CD4-positive, alpha-beta T cell treated with Interferon alpha-2 for 1 hour (primary cell): Measurements from ENCODE around the gene ZMYND8.
A peak's percentile ranks its signal among the peaks of the same experiment; 100 is the strongest.

Experiments used
- DNase-seq, 2 donors: peaks; one replicate each; pipeline ENCODE4 v3.0.0-alpha.2; 2020 to 2022

Gene ZMYND8

DNA sequence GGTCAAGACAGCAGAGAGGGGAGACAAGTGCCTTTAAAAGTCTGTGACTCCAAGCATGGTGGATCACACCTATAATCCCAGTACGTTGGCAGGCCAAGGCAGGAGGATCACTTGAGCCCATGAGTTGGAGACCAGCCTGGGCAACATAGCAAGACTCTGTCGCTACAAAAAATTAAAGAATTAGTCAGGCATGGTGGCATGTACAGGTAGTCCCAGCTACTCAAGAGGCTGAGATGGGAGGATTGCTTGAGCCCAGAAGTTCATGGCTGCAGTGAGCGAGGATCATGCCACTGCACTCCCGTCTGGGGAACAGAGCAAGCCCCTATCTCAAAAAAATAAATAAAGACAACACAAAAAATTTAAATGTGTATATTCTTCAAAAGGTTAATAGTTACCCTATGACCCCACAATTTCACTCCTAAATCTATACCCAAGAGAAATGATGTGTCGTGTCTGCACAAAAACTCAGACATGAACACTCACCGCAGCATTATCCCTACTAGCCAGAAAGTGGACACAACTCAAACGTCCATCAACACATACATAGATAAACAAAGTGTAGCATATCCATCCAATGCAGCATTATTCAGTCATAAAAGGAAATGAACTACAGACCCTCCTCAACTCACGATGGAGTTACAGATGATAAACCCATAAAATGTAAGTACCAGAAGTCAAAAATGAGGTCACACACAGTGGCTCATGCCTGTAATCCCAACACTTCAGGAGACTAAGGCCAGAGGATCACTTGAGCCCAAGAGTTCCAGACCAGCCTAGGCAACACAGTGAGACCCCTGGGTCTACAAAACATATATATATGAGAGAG is 23.9 kb downstream of the ZMYND8 start:
- no peak for DNase-seq

DNA sequence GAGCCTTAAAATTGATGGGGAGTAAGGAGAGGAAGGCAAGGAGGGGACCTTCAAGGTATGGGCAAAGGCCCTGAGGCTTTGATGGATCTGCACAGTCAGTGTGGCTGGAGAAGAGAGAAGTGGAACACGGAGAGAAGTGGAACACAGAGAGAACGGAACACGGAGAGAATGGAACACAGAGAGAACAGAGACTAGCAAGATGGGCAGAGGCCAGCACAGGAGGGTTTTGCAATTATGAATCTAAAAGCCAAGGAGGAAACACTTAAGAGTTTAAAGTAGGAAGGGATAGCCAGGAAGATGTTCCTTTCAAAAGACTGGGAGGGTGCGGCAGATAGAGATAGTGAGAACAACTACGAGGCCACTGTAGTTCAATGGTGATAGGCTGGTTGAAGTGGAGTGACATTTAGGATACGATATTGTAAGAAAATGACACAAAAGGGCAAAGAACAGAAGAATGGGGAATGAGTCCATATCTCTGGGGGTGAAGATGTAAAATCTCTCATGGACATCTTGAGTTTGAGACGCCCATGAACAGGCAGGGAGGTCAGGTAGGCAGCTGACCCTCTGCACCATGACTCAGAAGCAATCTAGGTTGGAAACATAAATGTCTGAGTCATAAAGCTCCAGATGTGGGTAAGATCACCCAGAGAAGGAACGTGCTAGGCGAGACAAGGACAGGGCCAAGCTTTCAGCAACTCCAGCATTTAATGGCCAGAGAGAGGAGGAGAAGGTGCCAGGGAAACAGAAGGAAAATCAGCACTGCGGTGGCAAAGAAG is 25.4 kb downstream of the ZMYND8 start:
- DNase-seq = no peak

DNA sequence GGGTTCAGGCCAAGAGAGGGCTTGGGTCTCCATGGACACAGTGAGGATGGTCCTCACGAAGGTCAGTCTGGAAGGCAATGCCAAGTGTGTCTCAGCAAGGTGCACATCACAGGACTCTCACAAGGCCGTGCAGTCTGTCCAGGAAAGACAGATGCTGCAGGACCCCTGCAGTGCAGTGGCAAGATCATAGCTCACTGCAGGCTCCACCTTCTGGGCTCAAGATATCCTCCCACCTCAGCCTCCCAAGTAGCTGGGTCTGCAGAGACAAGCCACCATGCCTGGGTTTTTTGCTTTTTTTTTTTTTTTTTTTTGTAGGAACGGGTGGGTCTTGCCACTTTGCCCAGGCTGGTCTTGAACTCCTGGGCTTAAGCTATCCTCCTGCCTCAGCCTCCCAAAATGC is 26.4 kb downstream of the ZMYND8 start:
- no peak for DNase-seq

DNA sequence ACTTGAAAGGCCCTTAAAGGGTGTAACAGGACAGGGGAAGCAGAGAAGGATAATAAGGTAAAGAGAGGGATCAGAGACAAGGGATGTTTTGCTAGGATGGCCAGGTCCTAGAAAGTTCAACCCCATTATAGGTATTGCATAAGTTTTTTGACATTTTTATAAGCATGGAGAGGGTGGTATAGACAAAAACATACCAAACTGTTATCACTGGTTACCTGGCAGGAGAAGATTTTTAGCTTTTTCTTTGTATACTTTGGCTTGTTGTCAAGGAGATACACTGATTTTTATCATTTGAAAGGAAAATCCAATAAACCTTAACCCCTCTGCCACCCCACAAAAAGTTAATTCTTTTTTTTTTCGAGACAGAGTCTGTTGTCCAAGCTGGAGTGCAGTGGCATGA is 28.4 kb downstream of the ZMYND8 start:
- no peak for DNase-seq

DNA sequence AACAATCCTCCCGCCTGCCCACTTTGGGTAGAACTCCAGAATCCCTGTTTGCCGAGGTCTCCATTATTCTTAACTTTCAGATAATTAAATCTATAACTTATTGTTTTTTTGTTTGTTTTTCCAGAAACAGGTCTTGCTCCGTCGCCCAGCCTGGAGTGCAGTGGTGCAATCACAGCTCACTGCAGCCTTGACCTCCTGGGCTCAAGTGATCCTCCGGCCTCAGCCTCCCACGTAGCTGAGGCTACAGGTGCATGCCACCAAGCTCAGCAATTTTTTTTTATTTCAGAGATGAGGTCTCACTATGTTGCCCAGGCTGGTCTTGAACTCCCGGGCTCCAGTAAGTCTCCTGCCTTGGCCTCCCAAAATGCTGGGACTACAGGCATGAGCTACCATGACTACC is 28.8 kb downstream of the ZMYND8 start:
- DNase-seq = no peak

DNA sequence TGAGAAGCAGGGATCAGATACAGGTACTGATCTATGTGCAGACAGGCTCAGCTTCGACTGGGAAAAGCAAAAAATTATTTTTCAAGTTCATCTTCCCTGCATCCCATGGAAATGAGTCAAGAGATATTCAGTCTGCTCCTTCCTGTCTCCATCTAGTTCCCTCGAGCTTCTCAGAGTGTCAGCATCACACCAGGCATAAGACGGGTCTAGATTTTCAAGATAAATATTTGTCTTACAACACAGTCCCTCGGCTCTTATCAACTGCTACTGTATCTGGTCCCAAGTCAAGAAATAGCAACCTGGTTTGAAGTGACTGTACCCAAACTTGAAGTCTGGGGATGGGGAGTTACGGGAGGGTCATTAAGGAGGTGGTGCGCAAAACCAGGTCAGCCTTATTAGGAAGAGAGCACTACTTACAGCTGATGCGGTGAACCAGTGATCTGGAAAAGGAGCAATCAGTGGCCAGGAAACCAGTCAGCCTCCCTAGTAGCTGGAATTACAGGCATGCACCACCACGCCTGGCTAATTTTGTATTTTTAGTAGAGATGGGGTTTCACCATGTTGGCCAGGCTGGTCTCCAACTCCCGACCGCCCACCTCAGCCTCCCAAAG is 29.7 kb downstream of the ZMYND8 start:
- no peak for DNase-seq

DNA sequence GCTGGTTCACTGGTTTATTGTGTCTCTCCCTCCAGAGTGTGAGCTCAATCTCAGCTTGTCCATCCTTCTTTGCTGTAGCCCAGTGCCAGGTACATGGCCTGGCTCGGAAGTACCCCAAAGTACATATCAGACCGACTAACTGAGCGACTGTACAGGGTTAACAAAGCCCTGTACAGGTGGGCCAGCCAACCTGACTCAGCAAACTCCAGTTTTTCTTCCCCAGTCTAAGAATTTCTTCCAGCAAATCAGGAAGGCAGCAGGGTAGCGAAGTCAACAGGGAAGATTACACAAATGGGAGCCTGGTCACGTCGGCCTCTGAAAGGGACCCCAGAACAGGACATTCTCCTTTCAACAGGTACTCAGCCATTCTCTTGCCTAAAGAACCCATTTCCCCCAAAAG is 31.3 kb downstream of the ZMYND8 start:
- DNase-seq = no peak

DNA sequence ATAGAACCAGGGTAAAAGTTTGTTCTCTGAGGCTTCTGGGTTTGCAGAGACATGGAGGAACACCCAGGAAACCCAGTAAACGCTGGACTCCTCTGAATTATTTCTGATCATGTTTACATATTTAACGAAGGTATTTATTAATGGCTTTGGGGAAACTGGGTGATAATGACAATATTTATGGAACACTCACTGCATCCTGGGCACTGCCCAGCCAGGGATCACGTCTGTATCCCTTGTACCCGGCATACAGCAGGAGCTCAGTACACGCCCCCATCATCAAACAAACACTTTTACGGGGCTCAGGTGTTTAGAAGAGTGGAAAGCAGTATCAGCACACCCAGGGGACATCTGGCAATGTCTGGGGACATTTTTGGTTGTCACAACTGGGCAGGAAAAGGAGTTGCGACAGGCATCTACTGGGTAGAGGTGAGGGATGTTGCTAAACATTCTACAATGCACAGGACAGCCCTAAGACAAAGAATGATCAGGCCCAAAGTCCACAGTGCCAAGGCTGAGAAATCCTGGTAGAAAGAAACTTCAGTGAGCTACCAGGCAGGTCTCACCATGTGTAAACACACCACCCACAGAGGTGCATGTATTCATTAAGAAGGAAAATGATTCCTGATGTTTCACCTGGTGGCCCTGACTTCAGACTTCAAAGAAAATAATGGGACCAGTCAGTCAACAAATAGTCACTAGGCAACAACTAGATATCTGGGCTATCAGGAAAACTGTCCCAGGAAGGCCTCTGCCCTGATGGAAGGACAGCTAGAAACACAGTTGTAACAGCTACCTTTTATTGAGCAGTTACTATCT is 35.3 kb downstream of the ZMYND8 start:
- no peak for DNase-seq

DNA sequence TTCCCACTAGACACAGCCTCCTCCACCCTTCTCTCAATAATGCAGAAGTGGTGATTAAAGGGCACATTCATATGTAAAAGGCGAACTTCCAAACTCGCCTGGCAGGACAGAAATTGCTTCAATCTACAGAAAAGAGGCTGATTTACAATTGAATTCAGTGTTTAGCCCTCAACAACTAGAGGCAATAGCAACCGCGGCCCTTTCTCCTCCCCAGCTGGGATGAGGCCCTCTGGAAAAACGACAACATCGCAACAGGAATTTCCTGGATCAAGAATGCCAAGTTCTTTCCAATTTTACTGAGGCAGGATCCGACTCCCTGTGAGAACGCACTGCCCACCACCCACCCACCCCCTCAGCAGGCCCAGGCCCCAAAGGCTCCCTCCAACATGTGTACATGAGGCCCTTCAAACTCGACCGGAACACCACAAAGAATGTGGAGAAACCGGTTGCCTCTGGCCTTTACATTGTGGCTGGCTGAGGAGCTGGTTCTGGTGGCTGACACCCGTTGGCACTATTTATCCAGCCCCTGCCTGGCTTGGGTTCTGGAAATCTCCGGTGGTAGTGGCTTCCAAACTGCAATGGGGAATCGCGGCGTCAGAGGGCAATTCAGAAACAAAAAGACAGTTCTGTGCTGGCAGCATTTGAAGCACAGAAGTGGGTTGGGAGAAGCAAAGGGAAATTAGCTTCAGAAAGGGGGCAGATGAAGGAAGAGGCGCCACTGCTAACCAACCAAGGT is 36.8 kb downstream of the ZMYND8 start:
- DNase-seq = no peak

DNA sequence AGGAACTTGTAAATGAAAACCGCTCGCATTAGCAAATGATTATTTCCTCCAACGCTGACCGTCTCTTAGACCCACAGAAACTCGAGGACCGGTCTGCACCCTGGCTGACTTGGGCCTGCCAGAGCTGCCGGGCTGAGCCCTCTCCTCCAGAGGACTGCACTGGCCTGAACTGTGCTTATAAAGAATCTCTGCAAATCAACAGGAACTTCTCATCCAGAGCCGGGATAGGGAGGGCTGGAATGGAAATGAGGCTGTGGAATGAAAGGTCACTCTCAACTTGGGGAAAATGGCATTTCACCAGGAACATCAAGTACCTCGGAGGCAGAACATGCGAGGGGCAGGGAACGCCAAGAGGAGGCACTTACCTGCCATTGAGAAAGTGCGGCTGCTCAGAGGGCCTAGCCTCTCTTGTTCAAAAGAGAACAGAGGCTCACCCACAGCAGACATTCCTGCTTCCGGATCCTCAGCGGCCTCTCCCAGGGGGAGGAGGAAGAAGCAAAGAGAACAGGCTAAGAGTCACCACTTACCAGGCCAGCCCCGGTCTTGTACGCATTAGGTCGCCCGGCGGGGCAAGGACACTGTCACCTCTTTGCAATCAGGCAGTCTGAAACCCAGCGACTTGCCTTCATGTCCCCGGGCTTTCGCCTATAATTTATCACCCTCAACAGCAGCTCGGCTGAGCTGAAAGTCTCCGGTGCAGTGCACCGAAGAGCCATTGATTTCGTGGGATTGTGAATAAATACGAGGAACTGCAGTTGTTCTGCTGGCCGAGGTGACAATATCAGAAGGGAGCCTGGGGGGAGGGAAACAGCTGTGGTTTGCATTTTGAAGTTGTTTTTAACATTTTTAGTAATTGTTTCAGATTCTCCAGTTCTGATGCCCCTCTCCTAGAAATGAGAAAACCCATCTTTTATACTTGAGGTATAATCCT is 37.6 kb downstream of the ZMYND8 start:
- no peak for DNase-seq

DNA sequence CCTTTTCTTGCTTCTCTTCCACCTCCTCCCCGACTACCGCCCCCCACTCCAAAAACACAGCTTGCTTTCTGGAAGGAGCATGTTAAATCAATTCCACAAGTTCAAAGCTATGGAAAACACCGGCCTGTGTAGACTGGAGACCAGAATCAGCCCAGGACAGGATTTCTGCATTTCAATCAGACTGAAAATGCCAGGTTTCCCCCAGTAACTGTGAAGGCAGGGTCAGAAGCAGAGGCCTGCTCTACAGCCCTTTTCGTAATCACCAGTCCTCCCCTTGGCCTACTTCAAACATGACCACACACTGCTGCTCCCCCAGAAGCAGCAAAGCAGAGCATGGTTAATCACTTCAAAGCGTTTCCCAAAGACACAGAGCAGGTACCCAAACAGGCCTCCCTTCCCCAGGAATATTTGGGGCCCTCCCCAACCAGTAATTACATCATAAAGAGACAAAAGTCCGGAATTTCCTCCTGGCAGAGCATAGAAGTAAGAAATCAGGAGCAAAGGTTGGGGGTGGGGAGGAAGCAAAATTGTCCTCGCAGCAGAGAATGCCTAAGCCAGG is 38.4 kb downstream of the ZMYND8 start:
- no peak for DNase-seq

DNA sequence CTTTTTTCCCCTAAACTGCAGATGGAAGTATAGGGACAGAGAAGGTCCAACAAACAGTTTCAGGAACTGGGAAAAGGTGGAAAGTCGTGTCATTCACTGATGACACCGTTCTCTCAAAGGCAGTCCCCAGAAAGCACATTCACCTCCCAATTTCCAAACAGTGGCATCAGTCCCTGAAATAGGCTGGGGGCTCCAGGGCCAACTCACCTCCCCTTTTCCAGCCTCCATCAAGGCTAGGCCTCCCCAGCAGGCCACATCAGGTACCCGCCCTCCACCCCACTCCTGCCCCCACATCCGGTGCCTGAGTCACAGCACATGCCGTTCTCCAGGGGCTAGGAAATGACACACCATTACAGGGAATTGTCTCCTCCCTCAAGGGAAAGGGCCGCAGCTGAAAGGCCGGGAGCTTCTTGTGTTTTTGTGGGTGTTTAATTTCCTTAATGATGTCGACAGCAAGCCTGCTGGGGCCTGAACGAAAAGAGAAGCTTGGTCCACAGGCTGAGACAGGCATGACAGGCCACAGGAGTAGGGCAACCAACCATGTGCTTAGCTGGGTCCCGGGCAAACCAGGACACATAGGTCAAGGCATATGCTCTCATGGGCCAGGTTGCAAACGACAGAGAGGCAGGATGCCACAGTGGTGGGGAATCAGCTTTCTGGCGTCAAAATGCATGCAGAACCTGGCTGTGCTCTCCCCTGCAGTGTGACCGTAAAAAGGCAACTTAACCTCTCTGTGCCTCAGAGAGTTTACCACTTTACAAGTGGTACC is 39.2 kb downstream of the ZMYND8 start:
- DNase-seq = peak; percentile 52 to 62

DNA sequence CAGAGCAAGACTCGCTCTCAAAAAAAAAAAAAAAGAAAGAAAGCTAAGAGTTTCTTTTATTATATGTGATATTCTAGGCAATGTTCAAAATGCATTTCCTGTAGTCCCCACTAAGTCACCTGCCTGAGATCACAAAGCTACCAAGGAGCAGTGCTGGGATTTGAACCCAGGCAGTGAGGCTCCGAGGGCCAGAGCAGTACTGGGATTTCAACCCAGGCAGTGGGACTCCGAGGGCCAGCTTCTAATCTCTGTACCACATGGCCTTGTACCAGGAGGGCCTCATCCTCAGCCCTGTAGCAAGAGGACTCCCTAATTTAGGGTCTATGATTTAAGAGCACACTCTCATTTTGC is 39.7 kb downstream of the ZMYND8 start:
- no peak for DNase-seq

DNA sequence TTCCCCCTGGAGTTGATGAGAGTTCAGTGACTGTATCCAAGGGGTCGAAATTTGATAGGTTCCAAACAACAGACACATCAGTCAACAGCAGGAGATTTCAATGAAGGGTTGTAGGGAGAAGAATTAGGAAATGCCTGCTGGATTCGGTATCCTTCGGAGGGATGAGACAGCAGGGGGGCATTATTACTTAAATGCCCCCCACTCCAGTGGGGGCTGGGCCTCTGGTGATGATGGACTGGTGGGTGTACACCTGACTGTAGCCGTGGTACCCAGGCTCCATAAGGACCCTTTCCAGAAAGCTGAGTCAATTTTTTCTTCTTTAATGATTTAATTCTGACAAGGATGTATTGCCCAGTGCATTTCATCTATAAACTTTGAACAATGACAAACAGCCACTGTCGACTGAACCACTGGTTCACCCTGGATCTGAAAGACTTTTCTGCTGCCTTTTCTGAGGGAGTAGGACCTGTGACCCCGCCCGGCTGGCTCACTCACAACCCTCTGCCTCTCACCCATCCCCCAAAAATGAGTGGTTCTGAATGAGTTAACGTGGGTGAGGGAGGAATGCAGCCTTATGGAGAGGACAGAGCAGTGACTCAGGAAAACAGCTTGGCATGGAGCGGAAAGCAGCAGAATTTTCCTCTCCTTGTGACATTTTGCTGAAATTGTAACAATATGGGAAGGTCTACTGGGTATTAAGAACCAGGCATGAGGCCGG is 41.0 kb downstream of the ZMYND8 start:
- no peak for DNase-seq

DNA sequence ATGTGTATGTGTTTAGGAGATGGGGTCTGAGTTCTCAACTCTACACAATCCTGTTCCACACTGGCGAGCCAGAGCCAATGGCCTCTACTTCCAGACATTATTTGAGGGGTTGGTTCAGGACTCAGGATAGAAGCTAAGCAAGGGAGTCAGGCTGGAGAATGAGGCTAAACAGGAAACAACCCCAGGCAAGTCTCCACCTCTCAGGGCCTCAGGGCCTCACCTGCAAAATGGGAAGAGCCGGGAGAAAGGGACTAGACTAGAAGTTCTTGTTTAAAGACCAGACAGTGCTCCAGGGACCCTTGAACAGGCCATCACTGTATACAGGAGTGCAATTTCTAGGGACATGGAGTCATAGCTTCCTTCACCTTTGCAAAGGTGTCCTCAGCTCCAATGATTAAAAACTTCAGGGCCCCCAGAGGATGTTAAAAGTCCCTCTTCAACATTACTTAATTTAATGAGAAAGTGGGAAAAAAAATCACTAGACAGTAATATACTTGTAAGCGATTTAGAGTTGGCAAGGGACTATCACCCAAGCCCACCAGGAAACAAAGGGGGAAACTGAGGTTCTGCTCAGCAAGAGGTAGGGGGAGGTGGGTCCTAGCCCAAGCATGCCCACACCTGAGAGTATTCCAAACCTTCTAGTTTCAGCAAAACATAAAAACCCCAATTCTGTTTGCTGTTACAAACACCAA is 41.7 kb downstream of the ZMYND8 start:
- DNase-seq = no peak

DNA sequence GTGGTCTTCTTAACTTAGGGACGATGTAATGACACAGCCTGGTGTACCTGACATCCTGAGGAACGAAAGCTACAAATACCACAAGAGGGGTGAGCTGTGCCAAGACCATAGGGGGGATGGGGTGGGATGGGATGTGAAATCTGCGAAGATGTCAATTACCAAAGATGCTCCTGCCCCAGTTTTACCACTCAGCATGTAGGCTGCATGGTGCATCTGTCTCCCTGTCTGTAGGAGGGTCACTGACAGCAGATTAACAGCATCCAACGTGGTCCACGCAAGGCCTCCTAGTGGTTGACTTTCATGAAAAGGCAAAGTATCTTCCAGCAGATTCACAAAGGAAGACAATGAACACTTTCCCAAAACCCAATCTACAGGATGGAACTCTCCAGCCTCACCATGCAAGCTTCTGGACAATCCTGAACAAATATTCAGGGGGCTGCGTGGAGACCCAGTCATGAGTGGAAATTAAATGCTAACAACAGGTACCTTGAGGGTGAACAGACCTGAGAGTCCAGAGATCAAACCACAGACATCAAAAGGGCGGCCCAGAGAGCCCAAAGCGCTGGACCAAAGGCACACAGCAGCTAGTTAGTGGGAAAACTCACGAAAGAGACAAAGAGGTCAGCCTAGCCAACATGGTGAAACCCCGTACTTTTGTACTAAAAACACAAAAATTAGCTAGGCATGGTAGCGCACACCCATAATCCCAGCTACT is 44.4 kb downstream of the ZMYND8 start:
- no peak for DNase-seq

DNA sequence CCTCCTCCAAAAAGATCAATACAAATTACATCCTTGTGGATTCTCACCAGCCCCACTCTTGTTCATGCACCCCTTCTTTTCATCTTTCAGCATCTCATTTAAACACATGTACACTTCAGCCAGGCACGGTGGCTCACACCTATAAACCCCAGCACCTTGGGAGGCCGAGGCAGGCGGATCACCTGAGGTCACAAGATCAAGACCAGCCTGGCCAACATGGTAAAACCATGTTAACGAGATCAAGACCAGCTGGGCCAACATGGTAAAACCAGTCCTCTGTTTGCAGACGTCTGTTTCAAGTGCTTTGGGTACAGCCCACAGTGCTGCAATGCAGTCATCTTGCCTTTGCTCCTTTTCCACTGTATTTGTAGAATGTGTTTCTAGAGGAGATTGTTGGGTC is 45.3 kb downstream of the ZMYND8 start:
- DNase-seq = no peak

DNA sequence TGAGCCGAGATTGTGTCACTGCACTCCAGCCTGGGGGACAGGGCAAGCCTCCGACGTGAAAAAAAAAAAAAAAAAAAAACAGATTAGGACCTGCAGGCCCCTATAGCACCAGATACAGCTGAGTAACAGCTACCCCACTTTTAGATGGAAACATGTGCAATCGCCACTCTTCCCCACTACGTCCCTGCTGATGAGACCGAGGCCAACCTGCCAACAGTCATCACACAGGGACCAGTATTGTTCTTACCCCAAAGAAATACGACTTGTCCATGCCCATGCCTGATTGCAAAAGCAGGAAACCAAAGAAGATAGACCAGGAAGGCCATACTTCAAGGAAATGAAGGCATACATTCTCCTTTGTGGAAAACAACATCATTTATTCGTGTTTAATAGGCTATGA is 45.8 kb downstream of the ZMYND8 start:
- DNase-seq = no peak
